HG03439 (cell line): ENCODE results near the gene KLHL40.

ENCODE experiments used
- ATAC-seq: cut with Tn5 transposase; IDR thresholded peaks from one replicate; pipeline ENCODE4 v1.9.1; 2021; ENCODE audit warnings: mild to moderate bottlenecking, moderate library complexity; ENCODE audit not compliant: unreplicated experiment

Gene KLHL40

GRCh38 chr3:42688016-42688415, 2.7 kb downstream of the KLHL40 start:
- no peak for ATAC-seq

- ATAC-seq = no peak
These were observed 3.4 kb downstream of the KLHL40 start for GRCh38 chr3:42688487-42689420.

GRCh38 chr3:42689421-42690014, 4.2 kb downstream of the KLHL40 start:
- no peak for ATAC-seq

GRCh38 chr3:42690191-42690590, 4.9 kb downstream of the KLHL40 start:
- no peak for ATAC-seq

GRCh38 chr3:42690766-42691680, 5.7 kb downstream of the KLHL40 start:
- no peak for ATAC-seq

GRCh38 chr3:42691816-42692666, 6.7 kb downstream of the KLHL40 start:
- no peak for ATAC-seq

GRCh38 chr3:42692667-42693529, 7.6 kb downstream of the KLHL40 start:
- ATAC-seq = no peak

- no peak for ATAC-seq
These were observed 8.2 kb downstream of the KLHL40 start for GRCh38 chr3:42693530-42693930.

- no peak for ATAC-seq
These were observed 9.0 kb downstream of the KLHL40 start for GRCh38 chr3:42694366-42694765.

GRCh38 chr3:42696356-42697288, 11.3 kb downstream of the KLHL40 start:
- no peak for ATAC-seq

- ATAC-seq = no peak
These were observed 12.1 kb downstream of the KLHL40 start for GRCh38 chr3:42697289-42698051.

GRCh38 chr3:42698216-42698910, 13.0 kb downstream of the KLHL40 start:
- no peak for ATAC-seq

GRCh38 chr3:42698911-42699230, 13.5 kb downstream of the KLHL40 start:
- ATAC-seq = no peak

- ATAC-seq = no peak
These were observed 14.2 kb downstream of the KLHL40 start for GRCh38 chr3:42699511-42699971.

GRCh38 chr3:42700366-42701288, 15.3 kb downstream of the KLHL40 start:
- ATAC-seq = no peak
